Epidermal melanocyte (primary cell): ENCODE data around the gene AVL9.
"Not testable (repeated sequence)": the region's sequence is repeated elsewhere in the genome, so short reads cannot be mapped to it uniquely, and the experiment has no call there.

ENCODE experiments used
- DNase-seq: peaks from one replicate; pipeline ENCODE4 v3.0.0; 2011; ENCODE audit warnings: low spot score; ENCODE audit not compliant: insufficient read length

Gene AVL9

DNA sequence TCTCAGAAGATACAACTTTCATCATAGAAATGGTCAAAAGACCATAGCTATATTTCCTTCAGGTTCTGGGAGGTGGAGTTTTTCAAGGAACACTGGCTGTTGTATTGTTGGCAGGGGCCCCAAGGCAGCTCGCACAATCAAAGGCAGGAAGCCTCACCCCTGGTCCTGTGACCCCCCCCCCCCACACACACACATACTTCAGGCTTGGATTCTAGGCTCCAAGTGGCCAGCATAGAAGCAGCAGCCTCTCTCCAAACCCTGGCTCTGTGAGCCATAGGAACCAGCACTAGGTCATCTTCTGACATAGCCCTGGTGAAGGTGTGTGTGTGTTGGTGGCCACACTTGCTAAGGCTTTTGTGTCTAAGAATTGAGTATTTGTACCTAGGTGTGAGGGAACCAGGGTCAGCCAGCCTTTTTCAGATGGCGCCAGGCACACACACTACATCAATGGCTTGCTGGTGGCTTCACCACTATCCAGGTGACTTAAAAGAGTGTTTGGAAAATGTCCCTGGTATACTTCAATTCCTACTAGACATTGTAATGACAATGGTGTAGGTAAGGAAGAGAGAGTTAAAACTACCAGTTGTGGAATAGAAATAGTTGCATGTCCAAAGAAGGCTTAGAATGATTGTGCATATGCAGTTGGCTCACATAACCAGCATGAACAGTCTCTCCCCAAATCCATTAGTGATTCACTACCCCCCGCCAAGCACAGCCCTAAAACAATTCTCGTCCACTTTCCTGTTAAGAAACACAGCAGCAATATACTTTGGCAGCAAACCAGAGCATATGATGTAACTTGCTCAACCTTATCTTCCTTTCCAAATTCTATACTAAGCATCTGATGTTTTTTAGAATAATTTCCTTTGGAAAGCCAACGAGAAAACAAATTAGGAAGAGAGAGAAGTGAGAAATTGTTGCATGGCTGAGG is 91.3 kb downstream of the AVL9 start:
- no peak for DNase-seq

DNA sequence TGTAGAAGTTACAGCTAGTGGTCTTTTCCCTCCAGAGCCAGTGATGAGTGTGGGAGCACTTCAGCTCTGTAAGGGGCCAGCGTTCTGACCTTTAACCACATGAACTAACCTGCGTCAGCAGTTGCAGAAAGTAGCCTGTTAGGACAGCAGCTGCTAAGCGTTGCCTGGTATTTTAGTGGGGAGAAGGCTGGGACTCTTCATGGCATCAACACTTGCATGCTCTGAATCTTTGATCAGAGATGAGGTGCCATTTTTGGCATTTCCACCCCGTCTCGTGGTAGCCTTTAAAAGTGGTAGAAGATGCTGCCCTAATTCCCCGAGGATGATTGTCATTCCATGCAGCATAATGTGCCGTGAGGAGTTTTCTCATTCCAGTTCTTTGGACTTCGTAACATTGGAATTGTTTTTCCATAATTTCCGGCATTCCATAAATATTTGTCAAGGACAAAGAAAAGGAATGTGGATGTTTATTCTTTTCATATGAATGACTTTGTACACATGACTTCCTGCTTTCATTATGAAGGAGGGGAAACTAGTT is 92.2 kb downstream of the AVL9 start:
- no peak for DNase-seq

DNA sequence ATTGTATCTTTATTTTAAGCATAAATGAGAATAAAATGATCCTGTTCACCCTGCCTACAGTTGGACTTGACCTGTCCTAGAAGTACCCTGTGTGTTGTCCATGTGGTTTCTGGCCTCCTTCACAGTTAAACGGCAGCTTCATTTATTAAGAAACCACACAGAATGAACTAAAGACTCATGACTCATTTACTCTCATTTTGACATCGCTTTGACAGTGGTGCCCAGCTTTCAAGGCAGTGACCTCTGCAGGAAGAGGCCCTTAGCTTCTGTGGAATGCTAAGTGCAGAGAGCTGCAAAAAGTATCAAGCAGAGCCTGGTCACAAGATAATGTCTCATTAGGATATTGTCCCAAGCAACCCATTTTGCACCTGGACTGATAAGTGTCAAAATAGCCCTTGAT is 93.4 kb downstream of the AVL9 start:
- DNase-seq: no peak

DNA sequence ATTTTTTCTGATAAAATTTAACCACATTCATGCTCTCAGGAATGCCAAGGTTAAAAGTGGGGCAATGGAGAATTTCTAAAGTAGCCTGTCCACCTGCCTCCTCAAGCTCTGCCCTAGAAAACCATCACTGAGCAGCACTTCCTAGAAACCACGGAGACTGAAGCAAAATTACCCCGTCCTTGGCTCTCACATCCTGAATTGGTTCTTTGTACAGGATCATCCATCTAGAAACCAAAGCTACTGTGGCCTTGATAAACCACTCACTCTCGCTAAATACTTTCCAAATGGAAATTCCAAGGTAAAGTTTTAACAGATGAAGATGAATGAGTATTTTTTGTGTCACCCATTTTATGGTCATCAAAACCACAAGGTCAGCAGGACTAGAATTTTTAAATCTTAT is 96.6 kb downstream of the AVL9 start:
- no peak for DNase-seq

DNA sequence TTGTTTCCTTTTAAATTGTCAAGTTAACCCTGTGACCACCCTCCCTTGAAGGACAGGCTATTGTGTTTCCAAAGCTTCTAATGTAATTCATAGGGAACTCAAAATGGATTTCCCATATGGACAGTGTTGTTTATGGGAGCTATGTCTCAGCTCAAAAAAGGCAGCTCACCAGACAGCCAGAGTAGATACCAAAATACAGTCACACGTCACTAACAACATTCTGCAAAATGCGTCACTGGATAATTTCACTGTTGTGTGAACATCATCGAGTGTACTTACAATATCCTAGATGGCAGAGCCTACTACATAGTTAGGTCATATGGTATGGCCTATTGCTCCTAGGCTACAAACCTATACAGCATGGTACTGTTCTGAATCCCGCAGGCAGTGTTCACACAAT is 97.4 kb downstream of the AVL9 start:
- DNase-seq: no peak

DNA sequence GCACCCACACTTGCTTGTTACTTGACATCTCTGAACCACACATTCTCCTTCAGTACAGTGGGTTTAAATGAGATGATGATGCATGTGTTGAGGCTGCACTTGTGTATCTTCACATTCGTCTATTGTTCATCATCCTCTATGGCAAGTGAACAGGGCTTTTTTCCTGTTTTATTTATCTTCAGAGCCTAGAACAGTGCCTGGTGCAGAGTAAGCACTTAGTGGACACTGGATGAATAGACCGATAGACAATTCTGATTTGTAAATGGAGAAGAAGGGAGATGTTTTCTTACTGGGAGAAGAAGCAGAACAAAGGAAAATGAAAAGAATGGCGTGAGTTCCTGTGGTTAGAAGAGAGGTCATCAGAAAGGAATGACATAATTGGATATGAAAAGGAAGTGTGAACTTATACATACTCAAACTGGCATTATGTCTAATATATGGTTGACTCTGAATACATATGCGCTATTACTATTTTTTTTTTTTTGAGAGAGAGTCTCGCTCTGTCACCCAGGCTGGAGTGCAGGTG is 99.7 kb downstream of the AVL9 start:
- DNase-seq: no peak

DNA sequence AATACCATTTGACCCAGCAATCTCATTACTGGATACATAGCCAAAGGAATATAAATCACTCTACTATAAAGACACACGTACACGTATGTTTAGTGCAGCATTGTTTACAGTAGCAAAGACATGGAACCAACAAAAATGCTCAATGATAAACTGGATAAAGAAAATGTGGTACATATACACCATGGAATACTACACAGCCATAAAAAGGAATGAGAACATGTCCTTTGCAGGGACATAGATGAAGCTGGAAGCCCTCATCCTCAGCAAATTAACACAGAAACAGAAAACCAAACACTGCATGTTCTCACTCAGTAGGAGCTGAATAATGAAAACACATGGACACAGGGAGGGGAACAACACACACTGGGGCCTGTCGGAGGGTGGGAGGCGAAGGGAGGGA is 105.9 kb downstream of the AVL9 start:
- DNase-seq: not testable (repeated sequence)

DNA sequence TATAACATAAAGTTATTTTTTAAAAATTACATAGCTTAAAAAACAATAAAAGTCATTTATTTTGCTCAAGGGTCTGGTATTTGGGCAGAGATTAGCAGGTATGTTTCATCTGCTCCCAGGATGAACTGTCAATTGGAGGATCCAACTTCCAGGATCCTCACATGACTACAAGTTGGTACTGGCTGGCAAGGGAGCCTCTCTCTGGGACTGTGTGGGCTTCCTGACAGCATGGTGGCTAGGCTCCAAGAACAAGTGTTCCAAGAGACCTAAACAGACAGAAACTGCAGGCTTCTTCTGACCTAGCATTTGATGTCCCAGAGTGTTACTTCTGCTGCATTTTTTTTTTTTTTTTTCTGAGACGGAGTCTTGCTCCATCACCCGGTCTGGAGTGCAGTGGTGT is 107.2 kb downstream of the AVL9 start:
- DNase-seq: no peak

DNA sequence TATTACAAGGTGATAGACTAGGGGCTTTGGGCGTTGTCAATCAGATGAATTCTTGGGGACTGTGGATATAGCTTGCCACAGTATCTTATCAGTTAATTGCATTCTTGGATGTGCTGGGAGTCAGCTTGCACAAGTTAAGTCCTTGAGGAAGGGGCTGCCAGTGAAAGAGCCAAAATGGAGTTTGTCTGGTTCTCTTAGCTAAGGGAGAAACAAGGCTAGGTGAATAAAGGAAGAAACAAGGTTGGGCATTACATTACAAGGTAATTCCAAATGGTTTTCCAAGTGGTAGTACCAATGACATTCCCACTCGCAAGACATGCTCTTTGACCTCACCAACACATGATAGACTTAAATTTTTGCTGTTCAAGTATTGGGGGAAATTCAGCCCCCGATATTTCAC is 108.2 kb downstream of the AVL9 start:
- not testable (repeated sequence) for DNase-seq

DNA sequence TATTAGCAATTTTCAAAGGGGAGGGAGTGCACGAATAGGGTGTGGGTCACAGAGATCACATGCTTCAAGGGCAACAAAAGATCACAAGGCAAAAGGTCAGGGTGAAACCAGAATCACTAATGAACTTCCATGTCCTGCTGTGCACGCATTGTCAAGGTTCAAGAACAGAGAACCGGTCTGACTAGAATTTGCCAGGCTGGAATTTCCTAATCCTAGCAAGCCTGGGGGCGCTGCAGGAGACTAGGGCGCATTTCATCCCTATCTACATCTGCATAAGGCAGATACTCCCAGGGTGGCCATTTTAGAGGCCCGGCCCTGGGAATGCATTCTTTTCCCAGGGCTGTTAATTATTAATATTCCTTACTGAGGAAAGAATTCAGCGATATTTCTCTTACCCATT is 108.8 kb downstream of the AVL9 start:
- DNase-seq: not testable (repeated sequence)

DNA sequence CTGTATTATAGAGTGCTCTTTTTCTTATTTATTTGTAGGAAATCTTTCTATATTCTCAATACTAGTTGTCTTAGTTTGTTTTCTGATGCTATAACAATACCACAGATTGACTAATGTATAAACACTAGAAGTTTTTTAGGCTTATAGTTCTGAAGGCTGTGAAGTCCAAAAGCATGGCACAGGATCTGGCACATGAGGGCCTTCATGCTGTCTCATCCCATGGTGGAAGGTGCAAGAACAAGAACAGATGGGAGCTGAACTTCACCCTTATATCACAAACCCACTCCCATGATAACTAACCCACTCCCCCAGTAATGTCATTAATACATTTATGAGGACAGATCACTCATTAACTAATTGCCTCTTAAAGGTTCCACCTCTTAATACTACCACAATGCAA is 109.7 kb downstream of the AVL9 start:
- no peak for DNase-seq

DNA sequence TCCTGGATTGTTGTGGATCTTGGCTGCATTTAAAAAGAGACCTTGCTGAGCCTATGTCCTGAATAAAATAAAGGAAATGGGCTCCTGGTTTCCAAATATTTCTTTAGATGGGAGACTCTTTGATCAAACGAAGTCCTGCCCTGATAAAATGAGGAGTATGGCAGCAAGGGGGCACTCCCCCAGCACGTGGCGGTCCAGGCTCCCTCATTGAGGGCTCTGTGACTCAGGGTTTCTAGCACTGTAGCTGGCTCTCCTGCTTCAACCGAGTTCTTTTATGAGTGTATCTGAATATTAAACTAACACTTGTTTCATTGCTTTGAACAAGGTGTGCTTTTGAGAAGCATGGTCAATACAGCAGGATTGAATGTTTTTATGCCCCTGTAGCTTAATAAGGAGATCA is 114.2 kb downstream of the AVL9 start:
- DNase-seq: no peak

DNA sequence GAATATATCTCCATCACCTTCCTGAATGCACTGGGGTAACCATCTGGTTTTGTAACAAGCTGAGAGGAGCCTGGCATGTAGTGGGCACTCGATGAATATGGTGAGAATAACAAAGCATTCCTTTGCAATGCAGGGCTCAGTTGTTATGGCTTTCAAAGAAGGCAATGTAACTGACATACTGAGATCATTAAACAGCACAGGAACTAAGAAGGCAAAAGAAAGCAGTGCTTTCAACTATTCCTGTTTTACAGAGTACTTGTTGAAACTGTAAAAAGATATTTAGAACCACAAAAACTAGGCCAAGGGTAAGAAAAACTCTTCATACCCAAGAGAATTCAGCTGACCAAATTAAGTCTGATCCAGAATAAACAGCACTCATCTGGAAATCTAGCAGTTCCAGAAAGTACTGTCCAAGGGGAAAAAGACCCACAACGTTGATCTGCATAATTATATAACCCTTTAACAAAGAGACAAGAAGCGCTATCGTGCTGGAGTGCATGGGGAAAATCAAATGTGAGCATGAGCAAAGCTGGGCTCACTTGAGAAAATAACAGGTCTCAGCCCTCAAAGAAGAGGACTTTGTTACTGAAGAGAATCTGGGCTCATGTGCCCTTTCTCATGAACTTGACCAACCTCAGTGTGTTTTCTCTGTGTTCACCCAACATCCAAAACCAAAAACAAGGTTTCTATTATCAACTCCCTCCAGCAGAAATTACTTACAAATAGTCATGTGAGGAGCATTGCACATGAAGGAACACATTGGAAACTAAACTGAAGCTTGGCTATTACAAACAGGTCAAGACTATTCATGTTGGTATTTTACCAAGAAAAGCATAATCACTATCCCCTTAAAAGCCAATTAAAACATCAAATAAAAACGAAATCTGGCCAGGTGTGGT is 116.2 kb downstream of the AVL9 start:
- peak; percentile 20 for DNase-seq

DNA sequence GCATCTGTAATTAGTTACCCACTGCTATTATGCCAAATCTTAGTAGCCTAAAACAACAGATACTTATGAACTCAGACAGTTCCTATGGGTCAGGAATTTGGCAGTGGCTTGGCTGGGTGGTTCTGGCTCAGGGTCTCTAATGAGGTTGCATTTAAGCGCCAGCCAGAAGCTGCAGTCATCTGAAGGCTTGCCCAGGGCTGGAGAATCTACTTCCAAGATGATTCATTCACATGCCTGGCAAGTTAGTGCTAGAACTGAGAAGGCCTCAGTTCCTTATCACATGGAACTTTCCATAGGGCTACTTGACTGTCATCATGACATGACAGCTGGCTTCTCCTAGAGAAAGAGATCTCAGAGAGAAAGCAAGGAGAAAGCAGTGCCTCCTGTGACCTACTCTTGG is 121.3 kb downstream of the AVL9 start:
- peak; percentile 16 for DNase-seq

DNA sequence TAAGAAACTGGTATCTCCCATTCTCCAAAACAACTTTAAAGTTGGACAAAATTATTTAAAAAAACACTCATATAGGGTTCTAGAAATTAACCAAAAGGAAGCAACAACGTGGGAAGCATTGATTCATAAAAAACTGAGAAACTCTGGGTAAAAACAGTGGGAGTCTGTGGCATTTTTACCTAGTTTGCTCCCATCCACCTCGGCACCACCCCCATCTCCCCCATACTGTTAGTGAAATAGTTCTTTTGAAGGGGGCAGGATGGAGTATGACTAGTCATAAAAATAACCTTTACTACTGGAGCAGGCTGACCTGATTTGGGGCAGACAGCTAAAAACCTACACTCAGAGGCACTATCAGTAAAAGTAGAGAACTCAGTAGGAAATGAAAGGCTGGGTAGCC is 123.2 kb downstream of the AVL9 start:
- no peak for DNase-seq

DNA sequence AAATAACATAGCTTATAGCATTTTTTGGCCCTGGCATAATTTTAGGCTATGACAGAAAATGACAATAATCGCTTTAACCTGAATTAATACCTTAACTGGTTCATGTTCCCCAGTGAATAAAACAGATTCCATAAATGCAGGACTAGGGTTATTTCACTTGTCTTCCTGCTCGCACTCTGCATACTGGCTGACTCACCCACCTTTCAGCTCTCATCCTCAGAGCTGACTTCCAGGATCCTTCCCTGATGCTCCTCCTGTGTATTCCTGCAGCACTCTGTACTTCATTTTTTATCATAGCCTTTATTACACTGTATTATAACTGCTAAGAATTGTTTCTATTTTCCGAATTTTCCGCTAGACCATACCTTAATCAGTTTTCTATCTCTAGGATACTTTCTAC is 123.7 kb downstream of the AVL9 start:
- DNase-seq: no peak

DNA sequence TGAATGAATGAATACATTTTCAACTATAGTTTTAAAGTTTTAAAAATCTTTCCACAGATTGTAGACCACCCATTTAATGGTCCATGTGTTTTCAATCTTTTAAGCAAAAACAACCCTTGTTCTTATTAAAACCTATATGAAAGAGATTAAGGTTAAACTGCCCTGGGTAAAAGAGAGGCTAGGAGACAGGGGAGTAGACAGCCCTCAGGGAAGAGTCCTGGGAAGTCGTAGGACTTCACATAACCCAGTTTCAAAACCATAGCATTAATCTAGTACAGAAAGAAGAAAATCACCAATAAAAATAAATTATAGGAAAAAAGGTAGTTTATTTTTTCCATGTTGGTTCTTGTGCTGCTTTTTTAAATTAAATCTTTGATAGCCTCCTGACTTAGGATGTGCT is 124.1 kb downstream of the AVL9 start:
- DNase-seq: not testable (repeated sequence)

DNA sequence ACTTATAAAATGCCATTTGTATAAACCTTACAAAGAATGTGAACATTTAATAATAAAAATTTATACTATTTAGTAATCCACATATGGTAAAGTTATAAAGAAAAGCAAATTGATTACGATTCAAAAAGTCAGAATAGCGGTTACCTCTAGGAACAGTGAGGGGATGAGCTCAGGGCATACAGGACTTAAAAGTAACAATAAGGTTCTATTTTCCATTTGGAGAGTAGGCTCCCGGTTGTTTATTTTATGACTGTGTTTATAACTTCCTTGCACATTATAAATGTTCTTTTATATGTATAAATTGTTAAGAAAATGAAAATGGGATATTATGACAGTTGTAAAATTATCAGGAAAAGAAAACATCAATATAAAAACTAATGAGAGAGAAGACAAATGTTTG is 135.7 kb downstream of the AVL9 start:
- DNase-seq: no peak

DNA sequence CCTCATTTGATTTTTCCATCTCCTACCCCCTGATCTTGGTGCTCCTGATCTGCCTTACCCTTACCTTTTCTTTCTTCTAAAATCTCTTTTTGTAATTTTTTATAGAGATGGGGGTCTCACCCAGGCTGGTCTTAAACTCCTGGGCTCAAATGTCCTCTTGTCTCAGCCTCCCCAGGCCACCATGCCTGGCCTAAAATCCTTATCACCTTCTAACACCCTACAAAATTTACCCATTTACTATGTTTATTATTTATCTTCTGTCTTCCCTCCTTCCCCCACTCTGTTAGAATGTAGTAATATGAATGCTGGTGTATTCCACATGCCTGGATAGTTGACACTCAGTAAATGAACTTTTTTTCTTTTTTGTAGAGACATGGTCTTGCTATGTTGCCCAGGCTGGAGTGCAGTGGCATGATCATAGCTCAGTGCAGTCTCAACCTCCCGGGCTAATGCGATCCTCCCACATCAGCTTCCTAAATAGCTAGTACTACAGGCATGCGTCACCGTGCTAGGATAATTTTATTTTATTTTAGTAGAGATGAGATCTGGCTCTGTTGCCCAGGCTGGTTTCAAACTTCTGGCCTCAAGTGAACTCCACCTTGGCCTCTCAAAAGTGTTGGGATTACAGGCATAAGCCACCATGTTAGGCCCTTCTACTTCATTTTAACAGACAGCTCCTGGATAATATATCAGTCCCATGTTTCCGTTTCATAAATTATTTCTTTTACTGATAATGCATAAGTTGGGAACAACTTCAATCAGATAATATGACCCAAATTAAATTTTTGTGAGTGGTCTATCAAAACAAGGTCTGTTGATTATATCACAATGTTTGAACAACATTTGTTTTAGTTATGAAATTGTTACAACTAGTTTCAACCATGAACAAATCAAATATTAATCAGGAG is 136.6 kb downstream of the AVL9 start:
- not testable (repeated sequence) for DNase-seq

DNA sequence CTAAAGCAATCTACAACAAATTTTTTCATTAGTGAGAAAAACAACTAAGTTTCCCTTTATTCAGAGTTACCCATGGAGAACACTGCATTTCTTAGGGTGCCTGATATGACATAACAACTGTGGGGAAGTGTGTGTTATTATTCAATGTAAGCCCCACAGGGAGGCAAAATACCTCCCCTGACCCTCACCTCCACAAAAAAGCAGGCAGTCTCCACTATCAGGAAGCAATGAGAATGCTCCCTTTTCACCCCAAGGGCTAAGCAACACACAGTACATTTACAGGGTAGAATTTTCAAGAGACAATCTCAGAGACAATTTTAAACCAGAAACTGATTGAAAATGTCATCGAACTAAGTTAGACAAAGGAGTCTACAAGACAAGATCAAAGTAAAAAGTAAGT is 138.2 kb downstream of the AVL9 start:
- DNase-seq: not testable (repeated sequence)
